ENCODE measurements around the gene VPS16. TPM values are rescaled to one million over a fixed set of nuclear protein-coding genes. Genes with fewer than 3 reads are reported as not detected.
A peak's percentile ranks its signal among the peaks of the same experiment; 100 is the strongest.
"Not testable (repeated sequence)": the region's sequence is repeated elsewhere in the genome, so short reads cannot be mapped to it uniquely, and the experiment has no call there.

The VPS16 gene
- total RNA-seq, 2 donors from 2014 or later: 33.9 to 41.0 TPM

GRCh38 chr20:2804852-2805688, 35.5 kb upstream of the VPS16 start:
- no peak for ATAC-seq
- DNase-seq: no peak
- intact Hi-C loops (cut with DNase I, micrococcal nuclease): no loop called here

GRCh38 chr20:2805689-2806350, 34.7 kb upstream of the VPS16 start:
- no peak for DNase-seq
- ATAC-seq: peak; percentile 14
- intact Hi-C loops (cut with DNase I, micrococcal nuclease): no loop called here

- intact Hi-C loops (cut with DNase I, micrococcal nuclease): no loop called here
- no peak for DNase-seq
- peak; percentile 74 for ATAC-seq
Observed at GRCh38 chr20:2806351-2806701, 34.2 kb upstream of the VPS16 start.

- ATAC-seq (no peak), DNase-seq (no peak)
- intact Hi-C loops (cut with DNase I, micrococcal nuclease): no loop called here
Observed at GRCh38 chr20:2807019-2807418, 33.5 kb upstream of the VPS16 start.

- intact Hi-C loops (cut with DNase I, micrococcal nuclease); DNase-seq; ATAC-seq: not testable (repeated sequence)
Observed at GRCh38 chr20:2807929-2808328, 32.6 kb upstream of the VPS16 start.

GRCh38 chr20:2809690-2810089, 30.9 kb upstream of the VPS16 start:
- ATAC-seq (no peak), DNase-seq (no peak)
- intact Hi-C loops (cut with DNase I, micrococcal nuclease): no loop called here

- no peak for ATAC-seq
Observed at GRCh38 chr20:2812189-2812588, 28.4 kb upstream of the VPS16 start.

GRCh38 chr20:2814076-2814475, 26.5 kb upstream of the VPS16 start:
- DNase-seq (no peak), ATAC-seq (no peak)
- intact Hi-C loops (cut with DNase I, micrococcal nuclease): no loop called here

More at GRCh38 chr20:2812189-2812588, 28.4 kb upstream of the VPS16 start:
- DNase-seq: no peak
- intact Hi-C loops (cut with DNase I, micrococcal nuclease): no loop called here

GRCh38 chr20:2814587-2815051, 25.9 kb upstream of the VPS16 start, which contains the start of gene C20orf141:
C20orf141 (plus strand) TSS chr20:2814987; CDS start chr20:2815185, 198 bp downstream.
- DNase-seq (no peak), ATAC-seq (no peak)
- intact Hi-C loops (cut with DNase I, micrococcal nuclease): no loop called here

- intact Hi-C loops (cut with DNase I, micrococcal nuclease): no loop called here
- DNase-seq (no peak), ATAC-seq (no peak)
Observed at GRCh38 chr20:2815242-2815900, 25.2 kb upstream of the VPS16 start.

GRCh38 chr20:2816030-2816582, 24.4 kb upstream of the VPS16 start, which contains the start of gene TMEM239:
TMEM239 (plus strand) TSS chr20:2816364; CDS start chr20:2816555, 191 bp downstream.
- no peak for DNase-seq
- ATAC-seq: no peak
- intact Hi-C loops (cut with DNase I, micrococcal nuclease): no loop called here

- intact Hi-C loops (cut with DNase I, micrococcal nuclease): no loop called here
- ATAC-seq (no peak), DNase-seq (no peak)
Observed at GRCh38 chr20:2816583-2817340, 23.8 kb upstream of the VPS16 start.

GRCh38 chr20:2817341-2817726, 23.2 kb upstream of the VPS16 start:
- ATAC-seq (no peak), DNase-seq (no peak)
- intact Hi-C loops (cut with DNase I, micrococcal nuclease): no loop called here

- ATAC-seq (no peak), DNase-seq (no peak)
- intact Hi-C loops (cut with DNase I, micrococcal nuclease): no loop called here
Observed at GRCh38 chr20:2817891-2818595, 22.5 kb upstream of the VPS16 start.

- ATAC-seq: no peak
- no peak for DNase-seq
- intact Hi-C loops (cut with DNase I, micrococcal nuclease): no loop called here
Observed at GRCh38 chr20:2820084-2820895, 20.3 kb upstream of the VPS16 start.

GRCh38 chr20:2820896-2821869, 19.4 kb upstream of the VPS16 start:
- intact Hi-C loops (cut with DNase I, micrococcal nuclease): no loop called here
- ATAC-seq (no peak), DNase-seq (no peak)
